Trophoblast cell (in vitro differentiated cells and primary cell): Measurements from ENCODE around the gene TM9SF1. TPM values are rescaled to one million over a fixed set of nuclear protein-coding genes. Genes with fewer than 3 reads are reported as not detected.

Source experiments
- DNase-seq, 2 donors: peaks; one replicate each; pipeline ENCODE4 v3.0.0-alpha.2; 2016
- H2AFZ ChIP-seq: 2 replicates; pipeline ENCODE4 v1.6.1; 2013; ENCODE audit warnings: low read length, moderate library complexity, mild to moderate bottlenecking; ENCODE audit not compliant: insufficient read depth, poor library complexity
- H2AK5ac ChIP-seq: 2 replicates; pipeline ENCODE4 v1.6.1; 2013; ENCODE audit warnings: mild to moderate bottlenecking, low read length
- H2BK120ac ChIP-seq: 2 replicates; pipeline ENCODE4 v1.6.1; 2013; ENCODE audit warnings: low read length, mild to moderate bottlenecking, moderate library complexity; ENCODE audit not compliant: insufficient read depth, poor library complexity
- H2BK12ac ChIP-seq: 2 replicates; pipeline ENCODE4 v1.6.1; 2013; ENCODE audit warnings: mild to moderate bottlenecking, low read length, moderate library complexity
- H2BK5ac ChIP-seq: 2 replicates; pipeline ENCODE4 v1.6.1; 2013; ENCODE audit warnings: low read length, low read depth, moderate library complexity, mild to moderate bottlenecking; ENCODE audit not compliant: poor library complexity
- H3K14ac ChIP-seq: 2 replicates; pipeline ENCODE4 v1.6.1; 2013; ENCODE audit warnings: mild to moderate bottlenecking, low read length
- H3K18ac ChIP-seq: 2 replicates; pipeline ENCODE4 v1.6.1; 2013; ENCODE audit warnings: mild to moderate bottlenecking, low read length
- H3K23ac ChIP-seq: 2 replicates; pipeline ENCODE4 v1.6.1; 2013; ENCODE audit warnings: low read length
- H3K27ac ChIP-seq: 2 replicates; pipeline ENCODE4 v1.5.1; 2013; ENCODE audit warnings: low read depth, mild to moderate bottlenecking, inconsistent platforms, low read length, moderate library complexity
- H3K27me3 ChIP-seq: 2 replicates; pipeline ENCODE4 v1.6.1; 2013; ENCODE audit warnings: inconsistent platforms, mild to moderate bottlenecking, low read length, moderate library complexity; ENCODE audit not compliant: insufficient read depth
- H3K36me3 ChIP-seq, 2 experiments: 1 replicate in 1 of 2; 2 replicates in 1 of 2; pipeline ENCODE4 v1.6.1; 2013; ENCODE audit warnings: low read length in 2 of 2, mild to moderate bottlenecking in 2 of 2, moderate library complexity in 1 of 2; ENCODE audit not compliant: insufficient read depth in 2 of 2, control insufficient read depth in 1 of 2
- H3K4ac ChIP-seq: 2 replicates; pipeline ENCODE4 v1.6.1; 2013; ENCODE audit warnings: low read depth, mild to moderate bottlenecking, low read length, moderate library complexity
- H3K4me1 ChIP-seq, 2 experiments: 1 replicate in 1 of 2; 2 replicates in 1 of 2; pipeline ENCODE4 v1.6.1; 2013; ENCODE audit warnings: low read length in 2 of 2, mild to moderate bottlenecking in 2 of 2, moderate library complexity in 1 of 2; ENCODE audit not compliant: insufficient read depth in 2 of 2, control insufficient read depth in 1 of 2
- H3K4me2 ChIP-seq: 2 replicates; pipeline ENCODE4 v1.6.1; 2013; ENCODE audit warnings: inconsistent platforms, mild to moderate bottlenecking, low read length, moderate library complexity
- H3K4me3 ChIP-seq: 2 replicates; pipeline ENCODE4 v1.5.1; 2013; ENCODE audit warnings: mild to moderate bottlenecking, low read depth, low read length, inconsistent platforms
- H3K79me1 ChIP-seq: one replicate; pipeline ENCODE4 v1.6.1; 2013; ENCODE audit warnings: low read length
- H3K79me2 ChIP-seq: 2 replicates; pipeline ENCODE4 v1.6.1; 2013; ENCODE audit warnings: low read length, mild to moderate bottlenecking; ENCODE audit not compliant: control insufficient read depth, insufficient read depth, poor library complexity
- H3K9ac ChIP-seq: 2 replicates; pipeline ENCODE4 v1.6.1; 2013; ENCODE audit warnings: mild to moderate bottlenecking, low read length
- H3K9me3 ChIP-seq: 2 replicates; pipeline ENCODE4 v1.6.1; 2013; ENCODE audit warnings: low read depth, mild to moderate bottlenecking, control low read depth, inconsistent platforms, low read length; ENCODE audit not compliant: insufficient read depth
- H4K12ac ChIP-seq: 2 replicates; pipeline ENCODE4 v1.6.1; 2013; ENCODE audit warnings: low read depth, mild to moderate bottlenecking, low read length, moderate library complexity
- H4K8ac ChIP-seq: 2 replicates; pipeline ENCODE4 v1.6.1; 2013; ENCODE audit warnings: low read depth, mild to moderate bottlenecking, low read length, moderate library complexity
- H4K91ac ChIP-seq: one replicate; pipeline ENCODE4 v1.6.1; 2013; ENCODE audit warnings: low read depth, mild to moderate bottlenecking, low read length, moderate library complexity
- WGBS: extraction: QIAGEN DNeasy Blood & Tissue Kit; methylation state at CpG from one replicate; pipeline ENCODE4 v1.1.7; 2013; ENCODE audit warnings: missing lambda C conversion rate; ENCODE audit not compliant: insufficient read length, insufficient coverage; ENCODE audit errors: extremely low coverage; 5-methylcytosine and 5-hydroxymethylcytosine counted together
- polyA plus RNA-seq: library from polyadenylated mRNA; stranded (reverse); fragments of 200-250 nt; gene quantifications from 2 replicates; pipeline ENCODE4 v1.2.3, GENCODE V29; 2013

Gene TM9SF1
- 42.6 and 43.9 TPM in 2 replicates for polyA plus RNA-seq

- H3K18ac ChIP-seq: peak within 1 kb of the TSS; percentile 87
- no peaks in the 10 kb centered on the region for H3K27me3 ChIP-seq
- peak within 1 kb of the TSS; percentile 88 for H3K4me2 ChIP-seq
- peaks cover 12% of the 10 kb centered on the region for H3K79me1 ChIP-seq
- H3K14ac ChIP-seq: peak within 1 kb of the TSS; percentile 96
- H3K4ac ChIP-seq: peak within 1 kb of the TSS; percentile 90
- H4K91ac ChIP-seq: peak within 1 kb of the TSS; percentile 91
- H3K9me3 ChIP-seq: peaks cover 1% of the 10 kb centered on the region
- H2AFZ ChIP-seq: peak within 1 kb of the TSS; percentile 90
- peak within 1 kb of the TSS; percentile 83 for H3K27ac ChIP-seq
- H3K9ac ChIP-seq: peak within 1 kb of the TSS; percentile 79
- H4K12ac ChIP-seq: peak within 1 kb of the TSS; percentile 95
- peak within 1 kb of the TSS; percentile 87 for H2BK5ac ChIP-seq
- WGBS: no CpG with 5 or more reads among the region's 89 CpGs
- DNase-seq: peak; percentile 64 to 80
- H3K36me3 ChIP-seq: peaks cover 14 to 20% of the 10 kb centered on the region in 2 experiments
- peaks cover 11% of the 10 kb centered on the region for H3K79me2 ChIP-seq
- peak within 1 kb of the TSS; percentile 87 for H2BK120ac ChIP-seq
- H4K8ac ChIP-seq: peak within 1 kb of the TSS; percentile 90
- no peak within 1 kb of the TSS for H2BK12ac ChIP-seq
- H3K23ac ChIP-seq: no peak within 1 kb of the TSS
- H3K4me3 ChIP-seq: peak within 1 kb of the TSS; percentile 75
- peaks cover 6 to 8% of the 10 kb centered on the region in 2 experiments for H3K4me1 ChIP-seq
- H2AK5ac ChIP-seq: peak within 1 kb of the TSS; percentile 59
Measured at GRCh38 chr14:24195186-24196070, at the start of gene TM9SF1. Gene TM9SF1, minus strand, starts transcription at chr14:24195441. Its CDS starts 422 bp downstream, at chr14:24195019.

- H3K79me2 ChIP-seq: peaks cover 4% of the 10 kb centered on the region
- peak overlapping the region; percentile 8 for H3K4ac ChIP-seq
- H2BK5ac ChIP-seq: peak overlapping the region; percentile 65
- peaks cover 6 to 13% of the 10 kb centered on the region in 2 experiments for H3K4me1 ChIP-seq
- H3K4me3 ChIP-seq: no peak overlapping the region
- H3K4me2 ChIP-seq: peak overlapping the region; percentile 75
- H2AFZ ChIP-seq: peak overlapping the region; percentile 11
- peak; percentile 58 to 61 for DNase-seq
- peaks cover 10% of the 10 kb centered on the region for H3K79me1 ChIP-seq
- peak overlapping the region; percentile 49 for H2BK120ac ChIP-seq
- H4K12ac ChIP-seq: peak overlapping the region; percentile 20
- H4K91ac ChIP-seq: peak overlapping the region; percentile 59
- H2AK5ac ChIP-seq: peak overlapping the region; percentile 52
- peaks cover 13 to 23% of the 10 kb centered on the region in 2 experiments for H3K36me3 ChIP-seq
- no CpG with 5 or more reads among the region's 10 CpGs for WGBS
- H3K27me3 ChIP-seq: no peaks in the 10 kb centered on the region
- peak overlapping the region; percentile 67 for H2BK12ac ChIP-seq
- peaks cover 4% of the 10 kb centered on the region for H3K9me3 ChIP-seq
- H3K23ac ChIP-seq: no peak overlapping the region
- peak overlapping the region; percentile 48 for H4K8ac ChIP-seq
- peak overlapping the region; percentile 63 for H3K14ac ChIP-seq
- H3K9ac ChIP-seq: no peak overlapping the region
- H3K27ac ChIP-seq: peak overlapping the region; percentile 98
- no peak overlapping the region for H3K18ac ChIP-seq
Measured at GRCh38 chr14:24243336-24243836, 48.1 kb upstream of the TM9SF1 start.

DNA sequence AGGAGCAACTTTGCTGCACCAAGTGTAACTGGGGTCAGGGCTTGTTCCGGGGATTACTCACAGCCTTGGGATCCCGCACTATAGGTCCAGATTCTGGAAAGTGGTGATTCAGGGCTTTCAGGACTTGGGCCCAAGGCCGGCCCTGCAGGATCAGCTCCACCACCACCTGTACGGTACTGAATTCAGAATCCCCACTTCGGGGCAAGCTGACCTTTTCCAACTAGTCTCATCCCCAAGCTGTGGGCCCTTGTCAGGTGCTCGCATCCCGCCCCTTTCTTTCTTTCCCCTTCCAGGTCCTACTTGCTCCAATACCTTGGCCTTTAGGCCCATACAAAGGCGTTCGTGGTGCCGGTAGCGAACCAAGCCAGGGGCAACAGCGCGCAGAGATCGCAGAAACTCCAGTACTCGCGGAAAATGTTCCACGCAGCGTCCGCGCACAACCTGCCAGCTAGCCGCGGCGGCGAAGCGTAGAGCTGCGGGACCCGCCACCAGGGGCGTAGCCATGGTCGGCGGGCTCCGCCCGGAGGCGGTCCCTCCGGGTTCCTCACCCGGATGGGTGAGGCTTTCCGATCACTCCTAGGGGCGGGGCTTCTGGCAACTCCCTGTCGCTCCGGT, 46.7 kb upstream of the TM9SF1 start:
- Histone ChIP-seq H2AK5ac (peak overlapping the region; percentile 42), H2AFZ (peak overlapping the region; percentile 38), H3K27ac (peak overlapping the region; percentile 98), H2BK120ac (peak overlapping the region; percentile 28), H4K12ac (peak overlapping the region; percentile 78), H3K14ac (peak overlapping the region; percentile 75), H3K18ac (peak overlapping the region; percentile 45), H3K4me2 (peak overlapping the region; percentile 75), H4K8ac (peak overlapping the region; percentile 77), H3K4me3 (peak overlapping the region; percentile 82), H4K91ac (peak overlapping the region; percentile 78), H2BK12ac (no peak overlapping the region), H3K27me3 (no peaks in the 10 kb centered on the region), H3K4ac (peak overlapping the region; percentile 54), H3K9ac (peak overlapping the region; percentile 74), H3K36me3 (peaks cover 23 to 37% of the 10 kb centered on the region in 2 experiments), H3K79me1 (peaks cover 10% of the 10 kb centered on the region), H2BK5ac (peak overlapping the region; percentile 74), H3K9me3 (peaks cover 4% of the 10 kb centered on the region), H3K4me1 (peaks cover 6 to 16% of the 10 kb centered on the region in 2 experiments), H3K79me2 (peaks cover 4% of the 10 kb centered on the region), H3K23ac (no peak overlapping the region)
- peak; percentile 94 to 97 for DNase-seq
- no CpG with 5 or more reads among the region's 39 CpGs for WGBS
